ENCODE measurements around the gene CLIC1.

The CLIC1 gene

GRCh38 chr6:31729979-31730630 is 6.2 kb downstream of the CLIC1 start:
- no peak for TF ChIP-seq Cebpa-rat (IDR thresholded peaks at IDR 0.05)
- Histone ChIP-seq H3K4me2 (peak overlapping the region; percentile 92 to 100 (median 98)), H3K36me3 (peaks cover 44 to 69% (median 61%) of the 10 kb centered on the region in 11 experiments), H3K27ac (peak overlapping the region; percentile 79 to 88 (median 84)), H3K9ac (peak overlapping the region; percentile 76 to 91 (median 84)), H3K4me3 (peak overlapping the region; percentile 66 to 92 (median 86)), H3K27me3 (no peaks in the 10 kb centered on the region), H4K20me1 (peaks cover 26 to 51% (median 44%) of the 10 kb centered on the region in 11 experiments), H3K9me3 (replicated peaks in 1 of 11) (0 out of 22 replicates have a peak, but pooled peaks cover 0 to 3% (median 0%) of the 10 kb centered on the region in 11 experiments), H3K4me1 (peaks cover 79 to 89% (median 86%) of the 10 kb centered on the region in 10 experiments)

DNA sequence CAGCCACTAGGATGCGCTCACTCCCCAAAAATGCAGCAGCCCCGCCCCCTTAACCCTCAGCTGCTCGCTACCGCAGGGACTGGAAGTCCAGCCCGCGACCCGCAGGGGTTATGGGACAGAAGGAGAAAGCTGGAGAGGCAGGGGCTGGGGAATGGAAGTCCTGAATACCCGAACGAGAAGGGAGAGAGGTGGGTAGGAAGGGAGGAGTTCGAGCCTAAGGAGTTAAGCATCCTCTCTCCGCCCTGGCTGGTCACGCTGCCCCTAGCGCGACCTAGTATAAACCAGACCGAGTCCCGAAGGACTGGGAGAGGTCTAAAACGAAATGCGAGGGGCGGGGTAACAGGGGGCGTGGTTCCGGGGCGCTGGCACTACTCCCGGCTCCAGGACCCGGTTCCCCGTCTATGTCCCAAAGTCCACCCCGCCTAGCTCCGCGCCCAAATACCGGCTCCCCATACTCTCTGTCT is 6.8 kb downstream of the CLIC1 start:
- Histone ChIP-seq H3K27ac (peak overlapping the region; percentile 79 to 88 (median 84)), H3K4me3 (peak overlapping the region; percentile 66 to 92 (median 86)), H3K9me3 (replicated peaks in 1 of 11) (0 out of 22 replicates have a peak, but pooled peaks cover 0 to 3% (median 0%) of the 10 kb centered on the region in 11 experiments), H3K9ac (peak overlapping the region; percentile 76 to 91 (median 84)), H3K27me3 (no peaks in the 10 kb centered on the region), H3K4me2 (peak overlapping the region; percentile 92 to 100 (median 98)), H3K4me1 (peaks cover 85 to 94% (median 91%) of the 10 kb centered on the region in 10 experiments), H4K20me1 (peaks cover 26 to 51% (median 42%) of the 10 kb centered on the region in 11 experiments), H3K36me3 (peaks cover 43 to 69% (median 62%) of the 10 kb centered on the region in 11 experiments)
- no peak for TF ChIP-seq Cebpa-rat (IDR thresholded peaks at IDR 0.05)

- Histone ChIP-seq H3K27ac (peak within 1 kb of the TSS; percentile 79 to 88 (median 84)), H3K9ac (peak within 1 kb of the TSS; percentile 76 to 91 (median 84)), H3K4me3 (peak within 1 kb of the TSS; percentile 66 to 92 (median 86)), H3K4me1 (peaks cover 86 to 94% (median 91%) of the 10 kb centered on the region in 10 experiments), H3K36me3 (peaks cover 37 to 67% (median 58%) of the 10 kb centered on the region in 11 experiments), H3K9me3 (replicated peaks in 1 of 11) (0 out of 22 replicates have a peak, but pooled peaks cover 0 to 3% (median 0%) of the 10 kb centered on the region in 11 experiments), H3K4me2 (peak within 1 kb of the TSS; percentile 92 to 100 (median 98)), H3K27me3 (no peaks in the 10 kb centered on the region), H4K20me1 (peaks cover 20 to 46% (median 36%) of the 10 kb centered on the region in 11 experiments)
- no peak for TF ChIP-seq Cebpa-rat (IDR thresholded peaks at IDR 0.05)
Observed at GRCh38 chr6:31728767-31729514, 7.4 kb downstream of the CLIC1 start, which contains the start of gene DDAH2. DDAH2 (minus strand) TSS chr6:31729299; CDS start chr6:31729161, 138 bp downstream.

DNA sequence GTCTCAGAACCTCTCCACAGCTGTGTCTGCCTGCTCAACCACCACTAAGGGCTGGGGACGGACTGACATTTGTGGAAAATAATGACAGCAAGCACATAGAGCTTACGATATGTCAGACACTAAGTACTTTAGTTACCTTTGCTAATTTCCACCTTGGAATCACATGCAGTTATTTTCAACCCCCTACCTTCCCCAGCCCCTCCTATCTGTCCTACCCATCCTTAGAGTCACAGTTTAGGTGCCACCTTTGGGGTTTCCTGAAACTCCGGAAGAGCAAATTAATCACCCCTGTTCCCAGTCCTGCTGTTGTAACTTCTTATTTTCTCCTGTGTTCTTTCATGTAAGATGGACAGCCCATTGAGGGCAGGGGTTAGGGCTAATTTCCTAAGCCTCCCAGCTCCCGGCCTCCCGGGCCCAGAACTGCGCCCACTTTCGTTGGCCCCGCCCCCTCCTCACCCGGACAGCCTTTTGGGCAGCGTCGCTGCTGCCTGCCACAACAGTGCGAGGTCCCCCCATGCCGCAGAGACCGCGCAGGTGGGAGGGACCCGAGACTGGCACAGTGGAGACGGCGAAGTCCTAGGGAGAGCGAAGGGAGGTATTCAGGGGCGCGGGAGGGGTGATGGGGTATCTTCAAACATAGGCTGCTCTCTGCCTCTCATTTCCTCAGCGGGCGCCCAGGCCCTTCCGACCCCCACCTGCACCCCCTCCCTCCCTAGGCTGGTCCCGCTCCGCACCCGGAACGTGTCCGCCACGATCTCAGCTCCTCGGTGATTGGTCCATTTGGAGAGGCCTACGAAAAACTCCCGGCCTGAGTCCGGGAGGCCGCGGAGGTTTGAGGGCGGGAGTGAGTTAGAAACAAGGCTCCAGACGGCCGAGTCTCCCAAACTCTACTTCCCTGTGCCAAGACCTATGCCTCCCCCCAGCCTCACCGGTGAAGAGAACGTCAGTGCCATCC is 8.3 kb downstream of the CLIC1 start:
- peak overlapping the region; percentile 92 to 100 (median 98) for H3K4me2 ChIP-seq
- peaks cover 28 to 57% (median 48%) of the 10 kb centered on the region in 11 experiments for H3K36me3 ChIP-seq
- H3K9ac ChIP-seq = peak overlapping the region; percentile 76 to 91 (median 84)
- peaks cover 11 to 37% (median 27%) of the 10 kb centered on the region in 11 experiments; a peak in 20 of 22 replicates for H4K20me1 ChIP-seq
- 0 out of 22 replicates have a peak, but pooled peaks of 1 of the 11 experiments have one; percentile 12 for TF ChIP-seq Cebpa-rat (IDR thresholded peaks at IDR 0.05)
- H3K9me3 ChIP-seq (replicated peaks in 1 of 11) = 0 out of 22 replicates have a peak, but pooled peaks cover 0 to 3% (median 0%) of the 10 kb centered on the region in 11 experiments
- peak overlapping the region; percentile 66 to 92 (median 86) for H3K4me3 ChIP-seq
- H3K27me3 ChIP-seq = no peaks in the 10 kb centered on the region
- peaks cover 85 to 94% (median 90%) of the 10 kb centered on the region in 10 experiments for H3K4me1 ChIP-seq
- H3K27ac ChIP-seq = peak overlapping the region; percentile 79 to 88 (median 84)

DNA sequence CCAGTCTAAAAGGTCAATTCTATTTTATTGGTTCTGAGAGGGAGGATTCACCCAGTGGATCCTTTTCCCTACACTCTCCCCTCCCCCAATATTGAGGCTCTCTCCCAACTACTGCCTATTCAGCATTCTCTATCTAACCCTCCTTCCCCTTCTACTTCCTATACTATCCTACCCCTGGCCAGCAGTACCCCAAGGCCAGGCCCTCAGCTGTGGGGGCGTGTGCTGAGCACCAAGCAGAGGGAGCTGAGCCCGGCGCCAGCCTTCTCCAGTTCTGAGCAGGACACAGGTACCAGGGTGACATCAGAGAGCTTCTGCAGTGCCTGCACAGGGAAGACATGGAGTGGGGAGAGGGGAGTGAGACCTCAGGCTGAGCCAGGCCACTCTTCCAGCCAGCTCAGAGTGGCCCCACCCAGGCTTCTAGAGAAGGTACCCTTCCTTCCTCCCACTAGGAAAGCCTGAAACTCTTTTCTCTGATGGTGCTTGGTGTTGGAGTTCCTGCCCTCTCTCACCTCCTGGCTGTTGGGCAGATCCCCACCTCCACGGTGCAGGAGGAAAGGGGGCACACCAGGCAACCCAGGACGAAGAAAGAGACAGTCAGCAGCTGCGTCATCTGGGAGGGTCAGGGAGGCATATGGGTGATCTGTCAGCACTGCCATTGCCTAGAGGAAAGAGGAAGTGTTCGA is 9.2 kb downstream of the CLIC1 start:
- Histone ChIP-seq H3K9ac (peak overlapping the region; percentile 42 to 91 (median 82)), H3K27ac (peak overlapping the region; percentile 79 to 88 (median 84)), H4K20me1 (peaks cover 5 to 32% (median 20%) of the 10 kb centered on the region in 11 experiments; a peak in 20 of 22 replicates), H3K4me1 (peaks cover 77 to 94% (median 90%) of the 10 kb centered on the region in 10 experiments), H3K4me2 (peak overlapping the region; percentile 92 to 100 (median 98)), H3K9me3 (replicated peaks in 1 of 11) (0 out of 22 replicates have a peak, but pooled peaks cover 0 to 3% (median 0%) of the 10 kb centered on the region in 11 experiments), H3K36me3 (peaks cover 20 to 49% (median 40%) of the 10 kb centered on the region in 11 experiments), H3K4me3 (peak overlapping the region in 9 of 10 experiments; percentile 21 to 92 (median 49); a peak in 11 of 20 replicates), H3K27me3 (no peaks in the 10 kb centered on the region)
- TF ChIP-seq Cebpa-rat (IDR thresholded peaks at IDR 0.05) = no peak

- H3K4me2 ChIP-seq = peak overlapping the region; percentile 92 to 100 (median 98)
- H3K4me1 ChIP-seq = peaks cover 63 to 94% (median 85%) of the 10 kb centered on the region in 10 experiments
Observed at GRCh38 chr6:31725502-31726350, 10.6 kb downstream of the CLIC1 start.

More at GRCh38 chr6:31725502-31726350, 10.6 kb downstream of the CLIC1 start:
- H3K27me3 ChIP-seq = no peaks in the 10 kb centered on the region
- peaks cover 0 to 24% (median 6%) of the 10 kb centered on the region in 11 experiments; a peak in 18 of 22 replicates for H4K20me1 ChIP-seq
- 0 out of 22 replicates have a peak, but pooled peaks cover 0 to 3% (median 0%) of the 10 kb centered on the region in 11 experiments for H3K9me3 ChIP-seq (replicated peaks in 1 of 11)
- peak overlapping the region in 9 of 11 experiments; percentile 6 to 48 (median 29); a peak in 9 of 22 replicates for H3K9ac ChIP-seq
- H3K36me3 ChIP-seq = peaks cover 5 to 35% (median 25%) of the 10 kb centered on the region in 11 experiments; a peak in 21 of 22 replicates
- peak overlapping the region; percentile 1 to 88 (median 84); a peak in 17 of 22 replicates for H3K27ac ChIP-seq
- H3K4me3 ChIP-seq = 0 out of 20 replicates have a peak overlapping the region, but pooled peaks of 1 of the 10 experiments have one; percentile 18
- no peak for TF ChIP-seq Cebpa-rat (IDR thresholded peaks at IDR 0.05)

Data from BLaER1 treated with 17β-estradiol and CSF1 and Interleukin-3, amounts not matched to agents 10 nM and 100 nM (cell line).